Activated CD4-positive, alpha-beta T cell treated with anti-CD3 and anti-CD28 coated beads for 4 hours (primary cell): ENCODE results near the gene PIAS1.
"Not testable (repeated sequence)": the region's sequence is repeated elsewhere in the genome, so short reads cannot be mapped to it uniquely, and the experiment has no call there.

Experiments
- DNase-seq, 2 donors: peaks; one replicate each; pipeline ENCODE4 v3.0.0-alpha.2; 2020

Gene PIAS1

GRCh38 chr15:68034719-68035293 is 19.3 kb upstream of the PIAS1 start:
- no peak for DNase-seq

- DNase-seq, result no peak
Measured at GRCh38 chr15:68038246-68038645, 15.9 kb upstream of the PIAS1 start.

- no peak for DNase-seq
Measured at GRCh38 chr15:68040144-68040543, 14.0 kb upstream of the PIAS1 start.

- no peak for DNase-seq
Measured at GRCh38 chr15:68042156-68042854, 11.8 kb upstream of the PIAS1 start.

GRCh38 chr15:68042855-68043222 is 11.3 kb upstream of the PIAS1 start:
- no peak for DNase-seq

DNA sequence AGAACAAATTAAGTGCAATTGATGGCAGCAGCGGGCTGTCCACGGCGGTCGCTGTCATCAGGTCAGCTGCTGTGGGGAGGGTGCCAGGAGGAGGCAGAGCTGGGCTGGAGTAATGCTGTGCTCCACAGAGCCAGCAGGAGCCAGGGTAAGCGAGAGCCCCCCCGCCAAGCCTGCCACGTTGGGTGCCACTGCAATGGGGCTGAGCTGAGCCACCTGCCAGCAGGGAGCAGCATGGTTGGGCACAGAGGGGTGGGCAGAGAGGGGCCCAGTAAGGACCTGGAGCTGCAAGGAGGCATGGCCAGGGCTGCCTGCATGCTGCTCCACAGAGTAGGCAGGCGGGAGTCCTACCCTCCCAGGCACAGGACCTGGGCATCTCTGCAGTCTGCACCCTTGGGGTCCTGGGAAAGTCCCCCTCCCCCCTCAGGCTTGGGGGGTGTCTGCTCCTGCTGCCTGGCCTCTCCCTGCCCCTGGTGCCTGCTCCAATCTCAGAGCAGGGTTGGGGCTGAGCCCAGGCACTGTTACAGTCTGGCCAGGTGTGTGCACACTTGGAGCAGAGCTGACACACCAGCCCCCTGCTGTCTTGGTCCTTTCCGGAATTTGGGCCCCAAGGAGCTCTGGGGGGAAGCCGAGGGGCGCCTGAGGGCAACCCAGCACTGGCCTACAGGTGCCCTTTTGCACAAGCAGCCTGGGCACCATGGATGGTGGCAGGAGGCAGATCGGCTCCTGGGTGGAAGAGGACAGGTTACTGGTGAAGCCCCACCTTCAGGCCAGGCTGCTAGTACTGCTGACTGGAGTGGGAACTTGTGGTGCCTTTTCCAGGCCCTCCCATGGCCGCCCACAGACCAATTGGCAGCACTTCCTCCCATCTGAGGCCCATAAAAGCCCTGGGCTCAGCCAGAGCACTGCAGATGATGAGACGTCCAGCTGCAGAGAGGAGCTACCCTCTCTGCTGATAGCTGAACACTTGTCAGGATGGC is 8.5 kb upstream of the PIAS1 start:
- no peak for DNase-seq

- DNase-seq, result no peak
Measured at GRCh38 chr15:68047826-68048225, 6.3 kb upstream of the PIAS1 start.

- no peak for DNase-seq
Measured at GRCh38 chr15:68051109-68051508, 3.0 kb upstream of the PIAS1 start.

DNA sequence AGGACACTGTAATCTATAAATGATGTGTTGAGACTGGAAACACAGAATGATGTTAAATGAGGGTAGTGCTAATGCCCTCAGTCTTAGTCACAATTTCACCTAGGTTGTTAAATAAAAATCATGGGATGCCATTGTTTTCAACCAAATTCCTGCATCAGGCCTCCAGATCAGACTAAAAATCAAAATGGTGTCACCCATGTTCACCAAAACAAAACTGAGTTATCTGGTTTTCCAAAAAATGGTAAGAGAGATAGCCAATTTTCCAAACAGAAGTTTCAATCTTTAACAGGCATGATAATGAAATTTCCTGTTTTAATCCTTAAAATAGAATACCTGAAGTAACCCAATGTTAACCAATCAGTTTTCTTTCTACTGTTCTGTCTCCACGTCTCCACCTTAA is 2.2 kb upstream of the PIAS1 start:
- no peak for DNase-seq

- no peak for DNase-seq
Measured at GRCh38 chr15:68052431-68052830, 1.7 kb upstream of the PIAS1 start.

- no peak for DNase-seq
Measured at GRCh38 chr15:68053001-68053400, 1.1 kb upstream of the PIAS1 start.

DNA sequence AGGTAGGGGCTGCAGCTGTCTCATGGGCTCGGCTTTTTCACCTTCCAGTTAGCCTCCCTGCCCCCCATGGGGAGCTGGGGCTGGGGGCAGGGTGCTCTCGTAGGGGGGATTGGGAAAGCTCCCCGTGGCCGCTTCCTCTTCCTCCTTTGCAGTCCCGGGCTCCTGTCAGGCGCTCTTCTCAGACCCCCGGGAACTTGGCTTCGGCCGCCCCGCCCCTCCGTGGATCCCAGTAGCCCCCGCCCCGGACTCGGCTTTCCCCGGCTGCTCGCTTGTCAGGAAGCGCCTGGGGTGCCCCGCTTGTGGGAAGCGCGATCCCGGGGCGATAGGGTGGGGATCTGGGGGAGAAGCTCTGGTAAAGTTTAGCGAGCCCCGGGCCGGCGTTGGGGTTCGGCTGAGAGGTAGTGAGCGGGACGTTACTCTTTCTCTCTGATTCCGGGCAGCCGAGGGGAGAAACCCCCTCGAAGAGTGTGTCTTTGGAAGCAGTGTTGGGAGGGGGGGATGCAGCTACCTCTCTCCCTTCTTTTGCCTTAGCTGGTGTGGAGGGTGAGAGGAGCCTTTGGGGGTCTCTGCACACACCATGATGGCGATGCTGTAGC is 611 bp downstream of the PIAS1 start:
- peak in 1 of 2 donors; percentile 17 for DNase-seq

- DNase-seq, result peak; percentile 59 to 64
Measured at GRCh38 chr15:68055224-68055705, 1.1 kb downstream of the PIAS1 start.

- no peak for DNase-seq
Measured at GRCh38 chr15:68056097-68056865, 2.2 kb downstream of the PIAS1 start.

DNA sequence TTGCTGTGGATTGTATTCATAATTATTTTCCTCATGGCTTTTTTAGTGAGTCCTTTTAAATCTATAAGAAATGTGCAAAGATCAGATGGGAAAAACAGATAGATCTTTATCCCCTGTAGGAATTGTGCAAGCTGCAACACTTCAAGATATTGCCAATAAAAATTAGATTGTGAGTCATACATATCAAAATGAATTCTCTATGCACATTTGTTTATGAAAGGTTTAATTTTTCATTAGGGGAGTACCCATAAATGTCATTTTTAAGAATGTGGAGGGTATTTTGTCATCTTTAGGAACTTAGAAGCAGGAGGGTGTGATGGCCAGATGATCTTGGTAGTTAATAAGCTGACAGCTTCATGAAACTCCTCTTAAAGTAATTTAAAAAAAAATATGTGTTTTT is 2.9 kb downstream of the PIAS1 start:
- DNase-seq, result no peak

DNA sequence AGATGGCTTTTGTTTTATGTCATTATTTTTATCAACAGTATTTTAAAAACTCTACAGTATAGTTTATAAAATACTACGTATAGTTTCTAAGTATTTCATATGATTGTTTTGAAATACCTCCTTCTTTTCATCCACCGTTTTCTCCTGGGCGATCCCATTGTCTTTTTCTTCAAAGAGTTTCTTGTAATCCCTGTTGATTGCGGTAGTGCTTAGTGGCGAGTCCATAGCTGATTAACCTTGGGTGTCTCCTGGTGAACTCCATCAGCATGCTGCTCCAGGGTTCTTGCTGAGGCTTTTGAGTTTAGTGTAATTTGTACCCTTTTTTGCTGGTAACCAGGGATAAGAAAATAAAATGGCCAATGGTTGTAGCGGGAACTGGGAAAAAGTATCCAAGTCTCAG is 3.6 kb downstream of the PIAS1 start:
- no peak for DNase-seq

- DNase-seq, result not testable (repeated sequence)
Measured at GRCh38 chr15:68058970-68059369, 4.9 kb downstream of the PIAS1 start.

DNA sequence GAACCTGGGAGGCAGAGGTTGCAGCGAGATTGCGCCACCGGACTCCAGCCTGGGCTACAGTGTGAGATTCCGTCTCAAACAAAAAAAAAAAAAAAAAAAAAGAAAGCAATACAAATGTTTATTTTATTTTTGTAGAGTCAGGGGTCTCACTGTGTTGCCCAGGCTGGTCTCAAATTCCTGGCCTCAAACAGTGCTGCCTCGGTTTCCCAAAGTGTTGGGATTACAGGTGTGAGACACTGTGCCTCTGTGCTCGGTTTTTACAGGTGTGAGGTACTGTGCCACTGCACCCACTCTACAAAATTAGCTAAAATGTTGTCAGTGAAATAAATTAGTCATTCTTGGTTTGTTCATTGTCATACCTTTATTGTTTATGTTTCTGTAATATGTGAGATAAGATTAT is 5.5 kb downstream of the PIAS1 start:
- DNase-seq, result no peak

GRCh38 chr15:68061171-68061570 is 7.1 kb downstream of the PIAS1 start:
- DNase-seq, result no peak

- DNase-seq, result no peak
Measured at GRCh38 chr15:68061602-68062001, 7.5 kb downstream of the PIAS1 start.

- no peak for DNase-seq
Measured at GRCh38 chr15:68062214-68062613, 8.1 kb downstream of the PIAS1 start.

DNA sequence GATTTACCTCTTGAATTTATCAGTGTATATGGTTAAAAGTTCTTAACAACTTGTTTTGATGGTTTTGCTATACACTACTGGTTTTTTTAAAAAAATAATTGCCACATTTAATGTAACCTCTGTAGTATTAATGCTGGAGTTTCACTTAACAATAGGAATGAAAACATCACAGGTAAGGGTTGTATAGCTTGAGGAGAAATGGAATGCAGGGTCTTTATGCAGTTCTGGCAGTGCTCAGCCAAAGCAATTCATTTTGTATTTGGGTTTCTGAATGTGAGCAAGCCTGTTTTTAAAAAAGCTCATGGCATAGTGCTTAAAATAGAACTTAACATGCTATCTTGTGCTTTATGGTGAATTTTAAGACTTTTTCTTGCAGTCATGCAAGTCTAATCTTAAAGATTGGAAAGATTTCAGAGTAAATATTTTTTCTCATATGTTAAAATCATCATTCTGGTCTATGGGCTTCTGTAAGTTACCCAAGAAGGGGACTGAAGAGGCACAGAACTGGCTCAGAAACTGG is 8.9 kb downstream of the PIAS1 start:
- no peak for DNase-seq
